PFSK-1 (cell line): Measurements from ENCODE around the gene DAB1.

Source experiments
- POLR2AphosphoS5 ChIP-seq: IDR thresholded peaks from 2 replicates; pipeline ENCODE4 v1.6.1; 2012; ENCODE audit warnings: low read depth, mild to moderate bottlenecking, control low read depth, low read length, moderate library complexity
- REST ChIP-seq, 2 experiments: IDR thresholded peaks; 2 replicates each; pipeline versions ENCODE4 v1.6.1 to v1.8.0; 2011 to 2012; ENCODE audit warnings: low read depth in 2 of 2, low read length in 2 of 2, control low read depth in 1 of 2, inconsistent platforms in 1 of 2, mild to moderate bottlenecking in 1 of 2, moderate library complexity in 1 of 2; ENCODE audit not compliant: insufficient read depth in 1 of 2
- SIN3A ChIP-seq: IDR thresholded peaks from 2 replicates; pipeline ENCODE4 v1.6.1; 2012; ENCODE audit warnings: mild to moderate bottlenecking, low read length, moderate library complexity, borderline replicate concordance; ENCODE audit not compliant: insufficient read depth
- TAF1 ChIP-seq: IDR thresholded peaks from 2 replicates; pipeline ENCODE4 v1.6.1; 2012; ENCODE audit warnings: low read length, control low read depth, borderline replicate concordance; ENCODE audit not compliant: insufficient read depth

DNA sequence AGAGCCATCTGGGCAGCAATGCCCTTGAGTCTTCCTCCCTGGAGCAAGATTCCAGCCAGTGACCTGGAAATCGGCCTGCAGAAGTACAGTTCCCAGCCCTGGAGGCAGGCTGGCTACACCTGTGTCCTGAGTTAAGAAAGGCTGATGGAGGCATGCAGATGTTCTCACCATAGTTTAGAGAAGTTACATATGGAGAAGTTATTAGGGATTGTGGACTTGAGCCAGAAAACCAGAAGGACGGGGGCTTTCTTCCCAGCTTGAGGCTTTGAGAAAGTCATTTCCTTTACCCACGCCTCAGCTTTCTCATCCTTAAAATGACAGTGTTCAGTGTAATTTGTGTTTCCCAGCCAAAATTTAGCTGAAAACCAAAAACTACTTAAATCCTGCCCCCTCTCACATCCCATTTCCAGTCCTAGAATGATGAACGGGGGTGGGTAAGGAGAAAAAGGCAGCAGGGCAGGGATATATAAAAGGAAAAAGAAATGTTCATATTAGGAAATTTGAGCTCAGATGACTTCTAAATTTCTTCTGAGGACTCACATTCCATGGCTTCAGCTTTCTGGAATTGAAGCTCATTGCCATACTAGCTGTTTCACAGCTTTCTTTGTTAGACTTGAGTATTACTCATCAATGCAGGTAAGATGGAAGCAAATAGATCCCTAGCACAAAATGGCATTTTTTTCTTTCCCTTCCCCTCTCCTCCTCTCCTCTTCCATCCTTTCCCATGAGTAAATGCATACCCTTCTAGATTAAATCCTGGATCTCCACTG lies 443.7 kb downstream of the DAB1 start:
- no peak for TF ChIP-seq REST (IDR thresholded peaks at IDR 0.05; ENCODE audit: insufficient read depth in 1 of 2, low read depth in 2 of 2, low read length in 2 of 2)
- TF ChIP-seq TAF1 = no peak
- no peak for TF ChIP-seq POLR2AphosphoS5
- TF ChIP-seq SIN3A = no peak
